Fibroblast of lung (primary cell): ENCODE data around the gene DYSF.

Source experiments
- CTCF ChIP-seq, 2 donors: IDR thresholded peaks in 1 of 2; conservative IDR thresholded peaks in 1 of 2; 1 replicate in 1 of 2; 2 replicates in 1 of 2; pipeline ENCODE4 v1.5.1; 2011 to 2012; ENCODE audit warnings: low read length in 2 of 2, control low read depth in 1 of 2, inconsistent platforms in 1 of 2, low read depth in 1 of 2, mild to moderate bottlenecking in 1 of 2
- EZH2 ChIP-seq: IDR thresholded peaks from 2 replicates; pipeline ENCODE4 v1.5.1; 2012; ENCODE audit warnings: low read length, control low read depth, mild to moderate bottlenecking; ENCODE audit errors: missing control alignments

- TF ChIP-seq CTCF (conservative IDR thresholded peaks at IDR 0.05 in 1 of 2, IDR thresholded peaks at IDR 0.05 in 1 of 2; ENCODE audit: low read depth in 1 of 2, low read length in 2 of 2) (no peak), EZH2 (no peak)
These were observed 228.3 kb downstream of the DYSF start for GRCh38 chr2:71681626-71682025.
